Measurements from ENCODE around the gene ALDH4A1. TPM values are rescaled to one million over a fixed set of nuclear protein-coding genes. Genes with fewer than 3 reads are reported as not detected.

The ALDH4A1 gene
- total and polyA plus RNA-seq, 2 of the 4 experiments (the other 2 are of a cell fraction): 8.6 to 21.1 TPM

DNA sequence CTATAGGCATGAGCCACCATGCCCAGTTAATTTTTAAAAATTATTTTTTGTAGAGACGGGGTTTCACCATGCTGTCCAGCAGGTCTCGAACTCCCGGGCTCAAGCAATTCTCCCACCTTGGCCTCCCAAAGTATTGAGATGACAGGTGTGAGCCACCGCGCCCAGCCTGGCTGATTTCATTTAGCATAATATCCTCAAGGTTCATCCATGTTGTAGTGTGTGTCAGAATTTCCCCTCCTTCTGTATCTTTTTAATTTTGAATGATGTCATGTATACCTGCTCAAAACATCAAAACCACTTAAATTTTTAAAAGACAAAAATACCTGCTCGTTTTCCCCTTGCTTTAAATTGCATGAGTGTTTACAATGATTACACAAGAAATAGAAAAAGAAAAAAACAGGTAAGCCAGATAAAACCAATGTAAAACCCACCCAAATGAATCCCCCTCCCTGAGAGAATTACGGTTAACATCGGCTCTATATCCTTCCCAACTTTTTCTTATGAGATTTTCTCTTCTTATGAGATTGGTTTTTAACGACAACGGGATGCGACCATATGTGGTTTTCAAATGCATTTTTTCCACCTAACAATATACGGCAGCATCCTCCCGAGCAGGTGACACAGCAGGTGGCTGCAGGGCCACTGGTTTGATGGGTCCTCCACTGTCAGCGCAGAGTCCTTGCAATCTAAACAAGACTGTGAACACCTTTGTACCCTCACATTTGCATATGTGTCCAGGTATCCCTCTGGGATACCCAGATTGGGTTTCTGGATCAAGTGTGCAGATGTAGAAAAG is 32.0 kb upstream of the ALDH4A1 start:
- H2AK9ac ChIP-seq (replicated peaks; ENCODE audit: low read depth, low read length, poor library complexity): no peak overlapping the region
- BruUV-seq (replicated peaks): no TSS peak
- H3K79me1 ChIP-seq (ENCODE audit: low read depth in 1 of 2, low read length in 2 of 2): peaks cover 16 to 84% of the 10 kb centered on the region in 2 experiments; a peak in 3 of 4 replicates
- H3K4me2 ChIP-seq (ENCODE audit: low read depth, low read length): no peak overlapping the region
- no peak overlapping the region for H2BK20ac ChIP-seq (ENCODE audit: low read depth, low read length)
- H3K9ac ChIP-seq (ENCODE audit: low read depth, low read length): no peak overlapping the region
- no peak overlapping the region for H4K91ac ChIP-seq (ENCODE audit: insufficient read depth, low read depth, low read length)
- DNase-seq (no peak), ATAC-seq (ENCODE audit: low read depth) (no peak)
- H2AFZ ChIP-seq (replicated peaks; ENCODE audit: low read length, poor library complexity): no peak overlapping the region
- intact Hi-C loops (cut with micrococcal nuclease) (no loop called here), in situ Hi-C loops (cut with MboI; ENCODE audit: low sequenced_read_pairs) (no loop called here), dilution Hi-C loops (cut with HindIII; ENCODE audit: low sequenced_read_pairs, unreplicated experiment) (no loop called here)
- no peak overlapping the region for H2BK120ac ChIP-seq (ENCODE audit: low read depth, low read length)
- H3K36me3 ChIP-seq (ENCODE audit: control insufficient read depth, insufficient read depth, low read length): no peaks in the 10 kb centered on the region
- no peak overlapping the region for H3K27ac ChIP-seq (ENCODE audit: insufficient read depth, low read length)
- CTCF ChIA-PET: no interaction called here
- H3K4me1 ChIP-seq (ENCODE audit: control insufficient read depth, insufficient read depth, low read length): peaks cover 32% of the 10 kb centered on the region
- POLR2A ChIA-PET (ENCODE audit: unreplicated experiment): interaction anchor here (1.0 kb wide), 1 partner anchor 16 kb away, joined by 4 read pairs; no protein-coding TSS in a partner anchor
- no peaks in the 10 kb centered on the region for H3K27me3 ChIP-seq (ENCODE audit: control insufficient read depth, insufficient read depth, low read length)
- WGBS, 2 experiments (ENCODE audit: extremely low coverage in 2 of 2, insufficient read length in 1 of 2): no CpG with 5 or more reads among the region's 14 CpGs
- H4K5ac ChIP-seq (ENCODE audit: low read depth, low read length): no peak overlapping the region
- H2BK15ac ChIP-seq (ENCODE audit: low read depth, low read length): no peak overlapping the region
- no peaks in the 10 kb centered on the region for H3K9me3 ChIP-seq (ENCODE audit: control insufficient read depth, insufficient read depth, low read length)
- no peak overlapping the region for H3K4ac ChIP-seq (ENCODE audit: low read depth, low read length)
- no peak overlapping the region for H3K56ac ChIP-seq (ENCODE audit: extremely low read depth, insufficient read depth, low read length)
- peaks cover 42% of the 10 kb centered on the region for H4K20me1 ChIP-seq (ENCODE audit: insufficient read depth, low read length)
- no peak overlapping the region for H3K14ac ChIP-seq (replicated peaks; ENCODE audit: low read depth, low read length)
- H4K8ac ChIP-seq (ENCODE audit: low read depth in 2 of 2, low read length in 2 of 2): no peak overlapping the region
- no peak overlapping the region for H3K23ac ChIP-seq (ENCODE audit: low read depth, low read length)
- no peak overlapping the region for H2AK5ac ChIP-seq (ENCODE audit: low read depth, low read length)
- H3K4me3 ChIP-seq (ENCODE audit: insufficient read depth, low read depth, low read length): no peak overlapping the region
- H3K18ac ChIP-seq (ENCODE audit: low read depth, low read length): no peak overlapping the region
- TF ChIP-seq MXI1 (IDR thresholded peaks at IDR 0.05; ENCODE audit: borderline replicate concordance, low read depth, low read length): no peak
- TF ChIP-seq CEBPB (IDR thresholded peaks at IDR 0.05; ENCODE audit: low read depth, low read length): no peak
- no peak for TF ChIP-seq MAZ (IDR thresholded peaks at IDR 0.05; ENCODE audit: borderline replicate concordance, low read depth, low read length)
- TF ChIP-seq, protein P1, sequence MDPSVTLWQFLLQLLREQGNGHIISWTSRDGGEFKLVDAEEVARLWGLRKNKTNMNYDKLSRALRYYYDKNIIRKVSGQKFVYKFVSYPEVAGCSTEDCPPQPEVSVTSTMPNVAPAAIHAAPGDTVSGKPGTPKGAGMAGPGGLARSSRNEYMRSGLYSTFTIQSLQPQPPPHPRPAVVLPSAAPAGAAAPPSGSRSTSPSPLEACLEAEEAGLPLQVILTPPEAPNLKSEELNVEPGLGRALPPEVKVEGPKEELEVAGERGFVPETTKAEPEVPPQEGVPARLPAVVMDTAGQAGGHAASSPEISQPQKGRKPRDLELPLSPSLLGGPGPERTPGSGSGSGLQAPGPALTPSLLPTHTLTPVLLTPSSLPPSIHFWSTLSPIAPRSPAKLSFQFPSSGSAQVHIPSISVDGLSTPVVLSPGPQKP (IDR thresholded peaks at IDR 0.05; ENCODE audit: borderline replicate concordance, low read depth, low read length): no peak
- no peak for TF ChIP-seq MAFK (IDR thresholded peaks at IDR 0.05; ENCODE audit: low read depth, low read length)
- TF ChIP-seq, protein P2, sequence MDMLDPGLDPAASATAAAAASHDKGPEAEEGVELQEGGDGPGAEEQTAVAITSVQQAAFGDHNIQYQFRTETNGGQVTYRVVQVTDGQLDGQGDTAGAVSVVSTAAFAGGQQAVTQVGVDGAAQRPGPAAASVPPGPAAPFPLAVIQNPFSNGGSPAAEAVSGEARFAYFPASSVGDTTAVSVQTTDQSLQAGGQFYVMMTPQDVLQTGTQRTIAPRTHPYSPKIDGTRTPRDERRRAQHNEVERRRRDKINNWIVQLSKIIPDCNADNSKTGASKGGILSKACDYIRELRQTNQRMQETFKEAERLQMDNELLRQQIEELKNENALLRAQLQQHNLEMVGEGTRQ (IDR thresholded peaks at IDR 0.05; ENCODE audit: low read depth, low read length): no peak
- TF ChIP-seq BHLHE40 (IDR thresholded peaks at IDR 0.05; ENCODE audit: low read depth, low read length): no peak
- TF ChIP-seq SMC3 (IDR thresholded peaks at IDR 0.05; ENCODE audit: low read depth, low read length): no peak
- TF ChIP-seq, protein P3, sequence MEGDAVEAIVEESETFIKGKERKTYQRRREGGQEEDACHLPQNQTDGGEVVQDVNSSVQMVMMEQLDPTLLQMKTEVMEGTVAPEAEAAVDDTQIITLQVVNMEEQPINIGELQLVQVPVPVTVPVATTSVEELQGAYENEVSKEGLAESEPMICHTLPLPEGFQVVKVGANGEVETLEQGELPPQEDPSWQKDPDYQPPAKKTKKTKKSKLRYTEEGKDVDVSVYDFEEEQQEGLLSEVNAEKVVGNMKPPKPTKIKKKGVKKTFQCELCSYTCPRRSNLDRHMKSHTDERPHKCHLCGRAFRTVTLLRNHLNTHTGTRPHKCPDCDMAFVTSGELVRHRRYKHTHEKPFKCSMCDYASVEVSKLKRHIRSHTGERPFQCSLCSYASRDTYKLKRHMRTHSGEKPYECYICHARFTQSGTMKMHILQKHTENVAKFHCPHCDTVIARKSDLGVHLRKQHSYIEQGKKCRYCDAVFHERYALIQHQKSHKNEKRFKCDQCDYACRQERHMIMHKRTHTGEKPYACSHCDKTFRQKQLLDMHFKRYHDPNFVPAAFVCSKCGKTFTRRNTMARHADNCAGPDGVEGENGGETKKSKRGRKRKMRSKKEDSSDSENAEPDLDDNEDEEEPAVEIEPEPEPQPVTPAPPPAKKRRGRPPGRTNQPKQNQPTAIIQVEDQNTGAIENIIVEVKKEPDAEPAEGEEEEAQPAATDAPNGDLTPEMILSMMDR (conservative IDR thresholded peaks at IDR 0.05; ENCODE audit: low read depth, low read length): no peak
- no peak for TF ChIP-seq CHD1 (IDR thresholded peaks at IDR 0.05; ENCODE audit: low read depth, low read length)
- TF ChIP-seq FOS (IDR thresholded peaks at IDR 0.05; ENCODE audit: low read depth, low read length): no peak
- peaks cover 32% of the 10 kb centered on the region for H3K9me1 ChIP-seq (ENCODE audit: insufficient read depth, low read length)
- no peak overlapping the region for H2BK5ac ChIP-seq (ENCODE audit: low read depth, low read length, poor library complexity, severe bottlenecking)
